ENCODE results near the gene CCSER1. TPM values are rescaled to one million over a fixed set of nuclear protein-coding genes. Genes with fewer than 3 reads are reported as not detected.

The CCSER1 gene
- total and polyA plus RNA-seq, 2 experiments from 2014 or later = not detected

DNA sequence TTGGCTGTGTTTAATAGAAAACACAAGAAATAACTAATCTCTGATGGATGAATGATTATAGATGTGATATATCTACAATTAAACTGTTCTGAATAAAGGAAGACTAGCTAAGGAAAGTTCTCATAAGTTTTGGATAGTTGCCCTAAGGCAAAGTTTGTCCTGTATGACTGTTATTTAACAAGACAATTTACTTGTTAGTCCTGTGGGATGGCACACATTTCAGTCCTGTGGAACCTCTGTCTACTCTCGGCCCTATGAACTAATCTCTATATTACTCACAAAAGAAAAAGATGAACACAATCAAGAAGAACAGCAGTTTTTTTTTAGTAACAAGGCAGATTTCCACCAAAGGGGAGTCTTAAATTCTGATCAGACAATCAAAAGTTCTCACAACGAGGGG, 314.6 kb downstream of the CCSER1 start:
- no peaks in the 10 kb centered on the region for H3K36me3 ChIP-seq (ENCODE audit: low read depth)
- no peaks in the 10 kb centered on the region for H3F3A ChIP-seq (ENCODE audit: insufficient read depth)
- H4K20me1 ChIP-seq (ENCODE audit: insufficient read depth) = no peaks in the 10 kb centered on the region
- H3K9ac ChIP-seq = no peak overlapping the region
- DNase-seq = no peak
- no peak overlapping the region for H2AFZ ChIP-seq
- H3K4me2 ChIP-seq (ENCODE audit: unreplicated experiment) = no peak overlapping the region
- H3K4me1 ChIP-seq (ENCODE audit: insufficient read depth) = no peaks in the 10 kb centered on the region
- no peaks in the 10 kb centered on the region for H3K9me3 ChIP-seq (ENCODE audit: low read depth)
- H3K27me3 ChIP-seq (replicated peaks; ENCODE audit: insufficient read depth) = no peaks in the 10 kb centered on the region
- H3K27ac ChIP-seq = no peak overlapping the region
- no peaks in the 10 kb centered on the region for H3K79me2 ChIP-seq (ENCODE audit: insufficient read depth)
- H3K4me3 ChIP-seq = no peak overlapping the region
- TF ChIP-seq EZH2 (IDR thresholded peaks at IDR 0.05; ENCODE audit: insufficient read depth, poor library complexity, severe bottlenecking) (no peak), EZH2phosphoT487 (IDR thresholded peaks at IDR 0.05; ENCODE audit: insufficient read depth, low read depth) (no peak)
- in situ Hi-C loops (cut with MboI) = no loop called here
- 7 to 8% methylated on average over 2 of the region's 2 CpGs for WGBS, 2 experiments (ENCODE audit: low coverage in 1 of 2, low lambda C conversion rate in 2 of 2, missing lambda C conversion rate in 2 of 2)
- no peaks in the 10 kb centered on the region for H3K9me2 ChIP-seq (ENCODE audit: insufficient read depth)

DNA sequence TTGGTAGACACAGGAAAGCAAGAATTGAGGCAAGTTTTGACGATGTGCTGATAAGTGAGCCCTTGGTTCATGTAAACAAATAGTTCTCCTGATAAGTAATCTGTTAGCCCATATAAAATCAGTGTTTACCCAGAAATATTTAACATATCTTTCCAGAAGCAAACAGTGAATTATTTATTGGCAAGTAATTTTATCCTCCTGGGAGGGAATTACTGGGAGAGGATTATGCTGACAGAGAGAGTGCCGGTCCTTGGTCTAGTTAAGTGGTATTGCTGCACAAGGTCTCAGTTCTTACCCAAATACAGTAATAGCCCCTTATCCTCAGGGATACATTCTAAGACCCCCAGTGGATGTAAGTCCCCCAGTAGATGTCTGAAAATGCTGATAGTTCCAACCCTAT, 315.4 kb downstream of the CCSER1 start:
- Histone ChIP-seq H2AFZ (no peak overlapping the region), H3K9me3 (ENCODE audit: low read depth) (no peaks in the 10 kb centered on the region), H3K9ac (no peak overlapping the region), H3K4me2 (ENCODE audit: unreplicated experiment) (no peak overlapping the region), H3K27ac (no peak overlapping the region), H3K9me2 (ENCODE audit: insufficient read depth) (no peaks in the 10 kb centered on the region), H3K79me2 (ENCODE audit: insufficient read depth) (no peaks in the 10 kb centered on the region), H3K36me3 (ENCODE audit: low read depth) (no peaks in the 10 kb centered on the region), H3K4me1 (ENCODE audit: insufficient read depth) (no peaks in the 10 kb centered on the region), H3K4me3 (no peak overlapping the region), H4K20me1 (ENCODE audit: insufficient read depth) (no peaks in the 10 kb centered on the region), H3K27me3 (replicated peaks; ENCODE audit: insufficient read depth) (no peaks in the 10 kb centered on the region), H3F3A (ENCODE audit: insufficient read depth) (no peaks in the 10 kb centered on the region)
- in situ Hi-C loops (cut with MboI) = no loop called here
- WGBS, 2 experiments (ENCODE audit: low coverage in 1 of 2, low lambda C conversion rate in 2 of 2, missing lambda C conversion rate in 2 of 2) = 42 to 57% methylated on average over 2 of the region's 2 CpGs
- TF ChIP-seq EZH2 (IDR thresholded peaks at IDR 0.05; ENCODE audit: insufficient read depth, poor library complexity, severe bottlenecking) (no peak), EZH2phosphoT487 (IDR thresholded peaks at IDR 0.05; ENCODE audit: insufficient read depth, low read depth) (no peak)
- no peak for DNase-seq

DNA sequence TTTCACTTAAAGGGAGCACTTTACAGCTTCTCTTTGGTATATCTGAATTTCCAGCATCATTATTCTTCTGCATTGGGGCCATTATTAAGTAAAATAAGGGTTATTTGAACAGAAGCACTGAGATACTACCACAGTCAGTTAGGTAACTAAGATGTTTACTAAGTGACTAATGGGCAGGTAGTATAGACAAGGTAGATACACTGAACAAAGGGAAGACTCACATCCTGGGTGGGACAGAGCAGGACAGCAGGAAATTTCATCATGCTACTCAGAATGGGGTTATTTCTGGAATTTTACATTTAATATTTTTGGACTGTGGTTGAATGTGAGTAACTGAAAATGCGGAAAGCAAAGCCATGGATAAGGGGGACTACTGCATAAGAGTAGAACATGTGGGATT, 316.0 kb downstream of the CCSER1 start:
- H3K9ac ChIP-seq = no peak overlapping the region
- no peak overlapping the region for H3K4me2 ChIP-seq (ENCODE audit: unreplicated experiment)
- no peak for DNase-seq
- H3K4me1 ChIP-seq (ENCODE audit: insufficient read depth) = no peaks in the 10 kb centered on the region
- WGBS, 2 experiments (ENCODE audit: low coverage in 1 of 2, low lambda C conversion rate in 2 of 2, missing lambda C conversion rate in 2 of 2) = 38 to 43% methylated on average over 1 of the region's 1 CpG
- in situ Hi-C loops (cut with MboI) = no loop called here
- no peaks in the 10 kb centered on the region for H3K9me2 ChIP-seq (ENCODE audit: insufficient read depth)
- TF ChIP-seq EZH2phosphoT487 (IDR thresholded peaks at IDR 0.05; ENCODE audit: insufficient read depth, low read depth) (no peak), EZH2 (IDR thresholded peaks at IDR 0.05; ENCODE audit: insufficient read depth, poor library complexity, severe bottlenecking) (no peak)
- no peaks in the 10 kb centered on the region for H4K20me1 ChIP-seq (ENCODE audit: insufficient read depth)
- H3K79me2 ChIP-seq (ENCODE audit: insufficient read depth) = no peaks in the 10 kb centered on the region
- no peak overlapping the region for H3K27ac ChIP-seq
- no peak overlapping the region for H2AFZ ChIP-seq
- no peaks in the 10 kb centered on the region for H3F3A ChIP-seq (ENCODE audit: insufficient read depth)
- H3K27me3 ChIP-seq (replicated peaks; ENCODE audit: insufficient read depth) = no peaks in the 10 kb centered on the region
- H3K9me3 ChIP-seq (ENCODE audit: low read depth) = no peaks in the 10 kb centered on the region
- no peaks in the 10 kb centered on the region for H3K36me3 ChIP-seq (ENCODE audit: low read depth)
- no peak overlapping the region for H3K4me3 ChIP-seq

DNA sequence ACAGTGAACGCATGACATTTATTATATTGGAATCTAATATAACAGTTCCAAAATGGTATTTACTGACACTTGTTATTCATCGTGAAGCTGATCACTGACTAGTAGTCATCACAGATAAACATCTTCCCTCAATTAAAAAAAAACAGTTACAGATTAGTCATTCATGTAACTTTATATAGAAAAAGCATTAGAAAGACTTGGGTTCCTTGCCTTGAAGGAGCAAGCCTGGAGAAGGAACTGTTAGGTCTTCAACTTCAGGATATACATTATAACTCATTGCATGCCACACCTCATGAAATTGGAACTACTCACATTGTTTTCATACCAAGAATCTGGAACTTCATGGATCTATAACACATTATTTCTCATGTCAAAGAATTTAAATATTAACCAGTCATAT, 317.7 kb downstream of the CCSER1 start:
- H3K27me3 ChIP-seq (replicated peaks; ENCODE audit: insufficient read depth) = no peaks in the 10 kb centered on the region
- no peak overlapping the region for H3K27ac ChIP-seq
- H3K9ac ChIP-seq = no peak overlapping the region
- in situ Hi-C loops (cut with MboI) = no loop called here
- no peaks in the 10 kb centered on the region for H3K9me2 ChIP-seq (ENCODE audit: insufficient read depth)
- no peaks in the 10 kb centered on the region for H3K79me2 ChIP-seq (ENCODE audit: insufficient read depth)
- no peak overlapping the region for H3K4me3 ChIP-seq
- no peaks in the 10 kb centered on the region for H3F3A ChIP-seq (ENCODE audit: insufficient read depth)
- no peak overlapping the region for H3K4me2 ChIP-seq (ENCODE audit: unreplicated experiment)
- H3K4me1 ChIP-seq (ENCODE audit: insufficient read depth) = no peaks in the 10 kb centered on the region
- WGBS, 2 experiments (ENCODE audit: low coverage in 1 of 2, low lambda C conversion rate in 2 of 2, missing lambda C conversion rate in 2 of 2) = 16 to 19% methylated on average over 2 of the region's 2 CpGs
- no peak for TF ChIP-seq EZH2 (IDR thresholded peaks at IDR 0.05; ENCODE audit: insufficient read depth, poor library complexity, severe bottlenecking)
- TF ChIP-seq EZH2phosphoT487 (IDR thresholded peaks at IDR 0.05; ENCODE audit: insufficient read depth, low read depth) = no peak
- no peaks in the 10 kb centered on the region for H3K36me3 ChIP-seq (ENCODE audit: low read depth)
- no peak overlapping the region for H2AFZ ChIP-seq
- DNase-seq = no peak
- H4K20me1 ChIP-seq (ENCODE audit: insufficient read depth) = no peaks in the 10 kb centered on the region
- H3K9me3 ChIP-seq (ENCODE audit: low read depth) = no peaks in the 10 kb centered on the region

DNA sequence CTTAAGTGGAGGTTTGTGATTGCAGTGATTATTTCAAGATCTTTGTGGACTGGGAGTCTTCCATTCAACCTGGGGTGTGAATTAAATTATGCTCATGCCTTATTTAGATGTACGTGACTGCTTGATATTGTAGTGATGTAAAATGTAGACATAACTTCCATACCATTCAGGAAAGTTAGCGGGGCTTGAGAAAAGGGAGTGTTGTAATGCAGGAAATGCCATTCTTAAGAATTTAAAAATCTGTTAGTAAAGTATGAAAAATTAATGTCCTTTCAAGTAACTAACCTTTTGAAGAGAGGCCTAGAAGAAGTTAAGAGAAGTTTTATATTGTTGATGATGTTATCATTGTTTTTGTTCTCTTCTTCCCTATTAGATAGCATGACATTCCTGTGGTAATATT, 318.2 kb downstream of the CCSER1 start:
- H4K20me1 ChIP-seq (ENCODE audit: insufficient read depth) = no peaks in the 10 kb centered on the region
- H3K27ac ChIP-seq = no peak overlapping the region
- H3K4me2 ChIP-seq (ENCODE audit: unreplicated experiment) = no peak overlapping the region
- no peak for TF ChIP-seq EZH2phosphoT487 (IDR thresholded peaks at IDR 0.05; ENCODE audit: insufficient read depth, low read depth)
- no peak for TF ChIP-seq EZH2 (IDR thresholded peaks at IDR 0.05; ENCODE audit: insufficient read depth, poor library complexity, severe bottlenecking)
- in situ Hi-C loops (cut with MboI) = no loop called here
- H3K4me3 ChIP-seq = no peak overlapping the region
- no peaks in the 10 kb centered on the region for H3K27me3 ChIP-seq (replicated peaks; ENCODE audit: insufficient read depth)
- no peaks in the 10 kb centered on the region for H3K4me1 ChIP-seq (ENCODE audit: insufficient read depth)
- no peak overlapping the region for H3K9ac ChIP-seq
- no peaks in the 10 kb centered on the region for H3K79me2 ChIP-seq (ENCODE audit: insufficient read depth)
- H2AFZ ChIP-seq = no peak overlapping the region
- 21% methylated on average over 2 of the region's 2 CpGs for WGBS, 2 experiments (ENCODE audit: low coverage in 1 of 2, low lambda C conversion rate in 2 of 2, missing lambda C conversion rate in 2 of 2)
- H3K9me3 ChIP-seq (ENCODE audit: low read depth) = no peaks in the 10 kb centered on the region
- no peaks in the 10 kb centered on the region for H3K9me2 ChIP-seq (ENCODE audit: insufficient read depth)
- no peak for DNase-seq
- H3F3A ChIP-seq (ENCODE audit: insufficient read depth) = no peaks in the 10 kb centered on the region
- H3K36me3 ChIP-seq (ENCODE audit: low read depth) = no peaks in the 10 kb centered on the region

All from GM23248 (cell line).